CD4-positive, alpha-beta T cell treated with Interferon alpha-2 for 1 hour (primary cell): ENCODE measurements around the gene HOXB4.
A peak's percentile ranks its signal among the peaks of the same experiment; 100 is the strongest.

Experiments used
- DNase-seq, 2 donors: peaks; one replicate each; pipeline ENCODE4 v3.0.0-alpha.2; 2020 to 2022

Gene HOXB4

DNA sequence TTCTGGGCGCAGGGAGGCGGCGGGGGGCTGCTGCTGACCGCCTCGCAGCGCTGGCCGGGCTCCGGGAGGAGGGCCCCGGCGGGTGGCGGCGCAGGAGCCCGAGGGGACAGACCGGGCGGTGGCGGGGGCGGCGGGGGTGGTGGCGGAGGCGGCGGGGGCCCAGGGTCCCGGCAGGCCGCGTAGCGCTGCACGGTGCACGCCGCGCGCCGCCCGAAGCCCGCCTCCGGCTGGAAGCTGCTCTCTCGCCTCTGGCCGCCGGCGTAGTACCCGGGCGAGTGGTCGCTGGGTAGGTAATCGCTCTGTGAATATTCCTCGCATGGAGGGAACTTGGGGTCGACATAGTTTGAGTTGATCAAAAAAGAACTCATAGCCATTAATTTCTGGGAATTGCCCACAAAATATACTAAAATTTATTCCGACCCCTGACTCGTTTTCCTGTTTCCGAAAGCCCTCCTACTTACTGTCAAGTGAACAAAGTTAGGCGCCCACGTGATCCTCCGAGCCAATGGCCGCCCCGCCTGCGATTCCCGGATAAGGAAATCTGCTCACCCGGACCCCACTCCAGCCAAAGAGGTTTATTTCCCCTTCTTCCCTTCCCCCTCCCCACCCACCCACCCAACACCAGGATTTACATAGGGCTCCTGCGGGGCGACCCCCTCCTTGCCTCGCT, at the start of gene HOXB4:
Gene HOXB4 (minus strand): TSS at position 405 of the 670 bp plus-strand sequence. CDS start 31 bp downstream, at position 374.
- peak; percentile 47 to 78 for DNase-seq

DNA sequence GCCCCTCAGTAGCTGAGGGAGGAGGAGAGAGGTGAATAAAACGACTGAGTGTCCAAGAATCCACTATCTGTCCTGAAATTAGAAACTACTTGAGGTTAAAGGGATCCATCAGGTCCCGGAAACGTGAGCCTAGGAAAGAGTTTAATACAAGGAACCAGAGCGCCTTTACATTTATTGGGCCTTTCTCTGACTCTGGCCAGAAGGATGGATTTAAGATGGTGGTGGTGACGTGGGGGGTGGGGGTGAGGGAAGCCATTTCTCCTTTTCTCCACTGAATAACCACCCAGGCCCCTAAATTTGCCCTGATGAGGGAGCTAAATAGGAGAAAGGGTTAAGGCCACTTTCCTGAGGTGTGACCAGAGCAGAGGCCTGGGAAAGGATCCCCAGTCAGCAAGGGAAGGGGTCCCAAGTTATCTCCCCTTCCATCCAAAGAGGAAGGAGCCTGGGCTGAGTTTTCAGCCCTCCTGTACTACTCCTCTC, 49.0 kb upstream of the HOXB4 start:
- no peak for DNase-seq

DNA sequence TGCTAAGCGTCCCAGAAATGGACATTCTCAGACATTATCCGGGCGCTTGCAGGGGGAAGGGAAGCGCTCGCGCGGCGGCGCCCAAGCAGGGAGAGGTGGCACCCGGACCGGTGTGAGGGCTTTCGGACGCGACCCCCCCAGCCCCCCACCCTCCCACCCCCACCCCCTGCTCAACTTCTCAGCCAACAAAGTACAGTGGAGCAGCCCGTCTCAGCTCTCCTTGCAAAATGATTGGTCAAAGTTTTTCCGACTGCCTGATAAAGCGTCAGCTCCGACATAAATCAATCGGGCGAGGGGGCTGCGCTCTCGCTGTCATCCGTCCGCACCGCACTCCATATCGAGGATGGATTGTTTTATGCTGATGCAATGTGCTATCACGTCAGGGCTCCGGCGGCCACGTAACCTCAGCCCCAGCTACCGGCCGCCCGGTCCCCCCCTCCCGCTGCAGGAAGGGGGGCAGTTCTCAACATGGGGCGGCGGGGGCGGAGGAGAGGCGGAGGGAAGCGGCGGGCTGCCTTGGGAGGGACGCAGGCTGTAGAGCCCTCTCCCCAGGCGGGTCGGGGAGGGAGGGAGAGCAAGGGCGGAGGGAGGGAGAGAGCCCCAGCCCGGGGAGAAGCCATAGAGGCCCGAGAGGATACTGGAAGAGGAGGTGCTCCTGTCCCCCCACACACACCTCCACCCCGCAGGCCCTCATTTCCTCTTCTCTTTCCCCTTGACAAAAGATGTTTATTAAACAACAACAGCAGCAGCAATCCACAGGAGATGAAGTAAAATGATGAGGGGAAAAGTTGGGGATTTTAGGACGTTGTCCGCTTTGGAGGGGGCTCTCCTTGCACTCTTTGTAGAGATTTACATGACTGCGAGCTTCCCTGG, 48.3 kb upstream of the HOXB4 start, which contains the start of gene HOXB9:
Gene HOXB9 (minus strand): TSS at position 114 of the 873 bp plus-strand sequence. CDS start 89 bp downstream, at position 25.
- peak in 1 of 2 donors; percentile 48 for DNase-seq

DNA sequence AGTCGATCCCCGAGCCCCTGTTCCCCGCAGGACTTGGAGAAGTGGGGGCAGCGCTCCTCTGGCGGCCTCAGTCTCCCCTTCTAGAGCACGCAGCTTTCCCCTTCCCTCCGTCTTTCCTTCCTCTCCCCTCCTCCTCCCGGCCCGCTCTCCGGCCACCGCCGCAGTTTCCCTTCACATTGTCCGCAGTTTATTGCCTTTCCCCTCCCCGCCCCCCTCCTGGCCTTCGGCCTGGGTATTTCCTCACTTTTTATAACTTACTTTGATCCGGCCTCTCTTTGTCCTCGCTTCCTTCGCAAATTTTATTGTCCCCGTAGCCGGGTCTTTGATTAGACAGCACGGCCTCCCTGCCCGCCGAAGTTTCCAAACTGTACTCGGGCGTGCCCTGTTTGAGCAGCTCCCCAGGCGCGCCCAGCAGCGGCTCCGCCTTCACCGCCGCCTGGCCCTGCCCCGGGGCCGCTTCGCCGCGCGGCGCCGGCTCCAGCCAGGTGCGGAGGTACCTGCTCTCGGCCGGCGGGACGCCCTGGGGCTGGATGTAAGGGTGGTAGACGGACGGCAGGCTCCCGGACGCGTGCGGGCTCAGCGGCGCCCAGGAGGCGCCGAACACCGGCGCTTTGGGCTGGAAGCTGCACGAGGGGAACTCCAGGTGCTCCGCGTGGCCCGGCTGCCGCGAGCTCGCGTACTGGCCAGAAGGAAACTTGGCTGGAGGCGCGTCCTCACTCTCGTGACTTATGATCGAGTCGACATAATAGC, 47.5 kb upstream of the HOXB4 start:
- peak in 1 of 2 donors; percentile 42 for DNase-seq

DNA sequence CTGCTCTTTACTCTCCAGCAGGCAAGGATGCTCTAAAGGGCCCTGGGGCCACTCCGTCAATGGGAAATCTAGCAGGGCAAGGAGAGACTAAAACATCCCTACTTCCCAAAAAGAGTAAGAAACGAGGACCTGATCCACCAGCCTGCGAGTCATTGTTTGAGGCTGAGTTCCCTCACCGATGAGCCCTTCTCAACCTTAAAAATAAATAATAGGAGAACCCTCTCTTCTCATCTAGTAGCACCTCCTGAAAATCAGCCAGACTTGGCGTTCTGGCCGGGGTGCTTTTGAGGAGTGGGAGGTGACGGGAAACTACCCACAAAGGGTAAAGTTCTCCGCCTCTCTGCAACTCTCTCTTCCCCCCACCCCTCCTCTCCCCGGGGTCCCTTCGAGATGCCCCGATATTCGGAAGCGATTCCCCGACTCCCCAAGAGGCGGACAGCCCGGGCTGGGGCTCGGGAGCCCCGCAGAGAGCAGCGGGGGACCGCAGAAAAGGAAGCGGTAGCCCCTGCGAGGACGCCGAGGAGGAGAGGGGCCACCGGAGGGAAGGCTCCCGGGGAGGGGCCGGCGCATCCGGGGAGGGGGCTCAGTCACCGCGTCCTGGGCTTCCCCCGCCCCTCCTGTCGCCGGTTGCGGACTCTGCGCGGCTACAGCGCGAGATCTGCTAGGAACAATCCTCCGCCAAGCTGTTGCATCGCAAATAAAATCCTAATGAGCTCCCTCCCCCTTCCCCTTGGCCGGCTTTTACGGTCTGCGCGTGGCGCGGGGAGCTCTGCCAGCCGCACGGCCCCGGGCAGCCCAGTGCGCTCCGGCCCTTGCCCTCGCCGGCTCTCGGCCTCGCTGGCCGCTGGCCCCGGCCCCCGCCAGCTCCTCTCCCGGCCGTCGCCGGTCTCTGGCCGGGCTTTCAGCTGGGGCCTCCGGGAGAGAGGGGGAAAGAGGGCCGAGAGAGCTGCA, 46.7 kb upstream of the HOXB4 start:
- DNase-seq, result no peak

DNA sequence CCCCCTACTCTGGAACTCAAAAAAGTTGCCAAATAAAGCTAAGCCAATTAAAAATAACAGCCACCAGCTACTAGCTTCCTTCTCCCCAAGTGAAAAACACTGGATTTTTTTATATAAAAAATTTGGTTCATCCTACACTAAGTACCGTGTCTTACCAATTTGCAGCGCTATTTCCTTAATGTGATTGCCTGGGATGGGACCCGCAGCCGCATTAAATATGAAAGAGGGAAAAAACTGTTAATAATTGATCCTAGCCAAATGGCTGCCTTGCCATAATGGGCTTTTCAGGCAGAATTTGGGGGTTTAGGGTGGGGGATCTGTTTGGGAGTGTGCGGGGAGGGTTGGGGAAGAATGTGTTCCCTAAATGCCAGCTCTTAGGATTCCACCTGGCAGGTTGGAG, 46.0 kb upstream of the HOXB4 start:
- no peak for DNase-seq

DNA sequence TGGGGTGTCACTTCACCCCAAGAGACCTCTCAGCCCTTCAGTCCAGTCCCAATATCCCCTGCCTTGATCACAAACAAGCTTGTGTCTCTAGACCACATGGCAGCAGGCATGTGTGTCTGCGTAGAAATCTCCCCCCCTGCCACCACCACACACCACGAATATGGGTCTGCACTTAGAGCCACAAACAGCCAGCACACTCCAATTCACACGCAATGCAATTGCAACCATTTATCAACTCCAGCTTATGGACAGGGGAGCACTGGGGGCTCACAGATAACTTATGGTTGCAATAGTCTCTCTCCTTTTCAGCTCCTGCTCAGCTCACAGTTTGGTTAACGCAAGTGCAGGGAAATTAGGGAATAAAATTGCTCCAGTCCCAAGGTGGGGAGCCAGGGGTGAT, 45.4 kb upstream of the HOXB4 start:
- DNase-seq, result no peak

DNA sequence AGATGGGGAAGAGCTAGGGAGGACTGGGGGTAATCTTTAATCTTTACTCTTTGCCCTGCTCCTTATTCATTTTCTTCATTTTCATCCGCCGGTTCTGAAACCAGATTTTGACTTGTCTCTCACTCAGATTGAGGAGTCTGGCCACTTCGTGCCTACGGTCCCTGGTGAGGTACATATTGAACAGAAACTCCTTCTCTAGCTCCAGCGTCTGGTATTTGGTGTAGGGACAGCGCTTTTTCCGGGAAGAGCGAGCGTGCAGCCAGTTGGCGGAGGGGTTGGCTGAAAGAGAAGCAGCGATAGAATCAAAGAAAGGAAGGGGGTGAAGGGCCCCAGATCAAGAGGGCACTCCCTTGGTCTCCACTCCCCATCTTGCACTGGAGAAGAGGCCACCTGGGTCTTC, 44.7 kb upstream of the HOXB4 start:
- no peak for DNase-seq

DNA sequence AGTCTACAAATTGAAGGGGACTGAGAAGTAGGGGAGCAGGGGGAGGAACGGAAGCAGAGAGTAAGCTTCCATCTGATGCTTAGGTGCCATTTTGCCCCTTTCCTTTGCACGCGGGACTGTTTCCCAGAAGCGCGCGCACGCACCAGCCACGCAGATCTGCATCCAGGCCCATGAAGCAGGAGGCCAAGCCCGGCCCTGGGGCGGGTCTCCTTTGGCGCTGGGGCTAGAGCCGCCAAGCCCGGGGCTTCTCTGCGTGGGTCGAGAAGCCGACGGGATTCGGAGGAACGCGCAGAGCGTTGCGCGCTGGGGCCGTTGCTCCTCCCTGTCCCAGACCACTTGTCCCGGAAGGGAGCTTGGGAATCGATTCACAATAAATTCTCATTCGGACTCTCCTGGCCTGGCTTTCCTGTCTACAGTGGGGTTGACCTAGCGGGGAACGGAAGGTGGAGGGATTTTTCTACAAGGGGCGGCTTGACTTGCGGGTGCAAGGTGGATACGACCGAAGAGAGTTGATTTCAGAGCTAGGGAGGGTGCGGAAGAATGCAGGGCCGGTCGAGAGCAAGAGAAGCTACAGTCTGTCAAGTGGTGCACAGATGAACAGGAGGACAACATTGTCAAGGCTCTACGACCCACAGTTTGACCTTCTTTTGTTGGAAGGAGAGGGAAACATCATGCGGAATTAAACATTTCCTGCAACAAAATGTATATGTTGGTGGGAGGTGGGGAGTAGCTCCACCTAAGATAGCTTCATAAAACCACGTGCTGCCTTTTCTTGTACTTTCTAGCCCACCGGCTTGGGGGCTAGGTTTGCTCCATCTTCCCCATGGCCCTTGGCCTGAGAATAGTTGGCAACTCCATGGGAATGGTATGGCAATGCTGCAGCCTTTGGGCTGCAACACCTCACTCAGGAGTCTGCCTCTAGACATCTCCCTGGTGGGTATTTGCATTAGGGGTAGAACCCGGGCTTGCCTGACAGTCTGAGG, 43.6 kb upstream of the HOXB4 start:
- no peak for DNase-seq

DNA sequence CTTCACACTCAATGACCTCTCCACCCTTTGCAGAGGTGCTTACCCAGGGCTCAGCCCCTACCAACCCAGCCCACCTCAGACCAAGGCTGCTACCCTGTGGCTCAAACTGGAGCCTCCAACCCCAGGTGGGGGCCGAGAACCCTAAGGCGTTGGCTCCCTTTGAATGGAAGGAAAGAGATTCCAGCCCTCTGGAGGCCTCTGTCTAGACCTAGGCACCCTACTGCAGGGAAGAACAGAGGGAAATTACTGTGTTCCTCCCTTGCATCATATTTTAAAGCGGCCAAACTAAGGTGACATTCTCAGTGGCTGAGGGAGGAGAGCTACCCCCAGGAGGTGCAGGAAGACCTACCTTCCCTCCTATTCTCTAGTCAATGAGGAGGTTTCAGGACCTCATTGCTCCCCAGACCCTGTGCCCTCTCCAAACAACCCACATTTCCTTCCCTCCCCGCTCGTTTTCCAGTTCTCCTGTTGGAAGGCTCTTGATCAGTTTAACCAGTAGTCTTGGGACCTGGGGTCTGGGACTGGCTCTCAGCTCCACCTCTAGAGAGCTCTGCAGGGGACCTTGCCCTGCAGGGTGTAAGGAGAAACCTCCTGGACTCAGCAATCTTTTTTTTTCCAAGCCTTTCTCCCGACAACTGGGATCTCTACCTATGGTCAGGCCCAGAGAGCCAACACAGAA, 42.5 kb upstream of the HOXB4 start:
- no peak for DNase-seq

DNA sequence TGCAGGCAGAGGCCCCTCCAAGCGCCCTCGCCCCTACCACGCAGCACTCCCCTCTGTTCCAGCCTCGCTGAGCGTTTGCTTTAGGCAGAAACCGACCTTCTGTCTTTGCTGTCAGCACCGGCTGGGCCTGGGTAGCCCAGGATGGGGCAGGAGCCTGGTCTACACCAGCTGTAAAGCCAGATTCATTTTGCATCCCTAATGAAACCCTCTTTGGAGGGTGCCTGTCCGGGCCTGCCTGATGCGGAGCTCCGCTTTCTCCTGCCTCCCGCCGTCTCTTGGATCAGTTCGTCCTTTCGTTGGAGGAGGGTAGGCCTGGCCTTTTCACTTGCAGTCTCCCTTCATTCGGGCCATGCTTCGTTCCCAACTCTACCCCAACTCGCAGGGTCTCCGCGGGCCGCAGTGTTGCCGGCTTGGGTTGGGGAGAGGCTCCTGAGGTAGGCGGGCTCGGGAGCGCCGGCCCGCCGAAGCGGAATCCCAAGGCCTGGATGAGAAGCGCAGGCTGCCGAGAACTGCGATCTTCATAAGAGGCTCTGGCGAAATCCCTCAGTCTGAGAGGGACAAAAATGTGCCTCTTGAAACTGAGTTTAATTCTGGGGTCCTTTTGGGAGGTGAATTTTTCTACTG, 41.8 kb upstream of the HOXB4 start:
- DNase-seq, result no peak

DNA sequence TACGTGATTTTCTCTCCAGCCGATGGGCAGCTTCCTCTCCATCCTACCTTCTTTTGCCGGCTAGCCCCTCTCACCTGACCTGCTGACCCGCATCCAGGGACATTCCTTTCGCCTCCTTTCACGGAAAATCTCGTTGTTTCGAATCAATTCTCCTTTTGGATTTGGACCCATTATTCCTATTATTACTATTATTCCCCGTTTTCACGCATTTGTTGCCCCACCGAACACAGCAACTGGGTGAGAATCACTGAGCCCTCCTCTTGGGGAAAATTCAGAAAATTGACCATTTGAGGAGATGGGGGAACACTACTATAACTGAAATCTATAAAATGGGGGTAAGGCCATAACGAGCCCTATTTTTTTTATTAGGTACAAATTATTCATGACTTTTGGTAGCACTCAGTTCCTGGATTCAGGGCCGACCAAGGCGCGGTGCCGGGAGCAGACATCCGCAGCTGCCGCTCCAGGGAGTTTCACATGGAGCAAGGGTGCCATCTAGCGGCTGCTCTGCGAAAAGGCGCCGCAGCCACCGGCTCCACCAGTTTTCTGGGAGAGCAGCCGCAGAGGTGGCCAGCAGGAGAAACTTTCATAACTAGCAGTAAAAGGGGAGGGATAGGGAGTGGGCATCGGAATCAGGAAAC, 40.2 kb upstream of the HOXB4 start:
- peak; percentile 76 to 87 for DNase-seq

DNA sequence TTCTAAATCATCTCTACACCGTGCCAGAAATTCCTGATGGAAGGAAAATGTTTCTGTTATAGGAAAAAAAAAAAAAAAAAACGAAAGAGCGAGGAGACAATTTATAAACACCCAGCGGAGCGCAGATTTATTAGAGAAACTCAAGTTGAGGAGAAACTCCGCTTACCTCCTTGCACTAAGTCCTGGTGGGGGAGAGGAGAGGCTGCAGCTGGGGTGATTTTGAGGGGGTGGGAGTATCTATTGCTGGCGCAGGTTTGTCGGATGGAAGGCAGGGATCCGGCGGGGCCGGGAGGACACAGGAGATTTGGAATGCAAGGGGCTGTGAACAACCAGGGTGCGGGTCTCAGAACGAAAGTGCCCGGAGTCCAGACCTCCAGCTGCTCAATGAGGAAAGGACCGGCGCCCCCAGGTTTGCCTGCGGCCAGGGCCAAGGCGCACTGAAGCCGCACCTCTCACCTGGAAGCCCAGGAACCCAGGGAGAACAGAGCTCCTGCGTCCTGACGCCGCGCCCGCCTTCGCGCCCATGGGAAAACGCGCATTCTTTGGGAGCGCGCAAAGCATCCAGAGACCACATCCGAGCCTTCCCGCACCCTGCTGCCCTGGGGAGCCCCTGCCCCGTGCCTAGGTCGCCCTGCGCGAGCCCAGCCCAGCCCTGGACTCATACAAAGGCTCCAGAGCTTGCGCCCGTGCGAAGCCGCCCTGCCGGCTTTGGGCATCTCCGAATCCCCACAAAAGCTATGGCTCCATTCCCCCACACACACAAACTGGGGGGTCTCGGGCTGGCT, 39.5 kb upstream of the HOXB4 start:
- DNase-seq, result no peak

DNA sequence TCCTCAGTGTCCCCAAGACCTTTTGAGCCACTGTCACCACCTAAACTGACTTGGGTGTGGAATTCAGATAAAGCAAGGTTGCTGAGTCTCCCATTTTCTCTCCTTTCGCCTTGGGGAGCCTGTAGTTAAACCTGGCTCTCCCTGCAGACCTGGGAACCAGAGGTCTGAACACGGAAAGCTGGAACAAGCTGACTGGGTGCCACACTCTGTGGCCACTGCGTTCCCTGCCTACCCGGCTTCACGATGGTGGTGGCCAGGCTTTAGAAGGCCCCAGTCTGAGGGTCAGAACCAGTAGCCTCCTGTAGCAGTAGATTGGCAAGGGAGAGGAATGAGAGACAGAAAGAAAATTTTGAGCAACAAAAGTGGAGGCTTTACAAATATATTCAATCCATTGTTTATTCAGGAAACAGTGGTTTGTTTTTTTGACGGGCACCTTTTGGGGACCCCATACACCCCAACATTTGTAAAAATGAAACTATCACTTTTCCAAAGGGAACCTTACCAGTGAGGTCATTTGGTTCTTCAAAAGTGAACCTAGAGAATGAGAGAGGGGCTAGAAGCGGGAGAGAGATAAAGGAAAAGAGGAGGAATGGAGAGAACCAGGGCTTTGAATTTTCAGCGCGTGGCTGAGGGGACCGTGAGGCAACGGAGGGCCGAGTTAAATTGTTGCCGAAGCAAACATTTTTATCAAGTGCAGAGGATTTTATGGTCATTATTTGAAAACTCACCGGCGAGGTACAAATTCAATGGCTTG, 38.7 kb upstream of the HOXB4 start:
- DNase-seq, result no peak

DNA sequence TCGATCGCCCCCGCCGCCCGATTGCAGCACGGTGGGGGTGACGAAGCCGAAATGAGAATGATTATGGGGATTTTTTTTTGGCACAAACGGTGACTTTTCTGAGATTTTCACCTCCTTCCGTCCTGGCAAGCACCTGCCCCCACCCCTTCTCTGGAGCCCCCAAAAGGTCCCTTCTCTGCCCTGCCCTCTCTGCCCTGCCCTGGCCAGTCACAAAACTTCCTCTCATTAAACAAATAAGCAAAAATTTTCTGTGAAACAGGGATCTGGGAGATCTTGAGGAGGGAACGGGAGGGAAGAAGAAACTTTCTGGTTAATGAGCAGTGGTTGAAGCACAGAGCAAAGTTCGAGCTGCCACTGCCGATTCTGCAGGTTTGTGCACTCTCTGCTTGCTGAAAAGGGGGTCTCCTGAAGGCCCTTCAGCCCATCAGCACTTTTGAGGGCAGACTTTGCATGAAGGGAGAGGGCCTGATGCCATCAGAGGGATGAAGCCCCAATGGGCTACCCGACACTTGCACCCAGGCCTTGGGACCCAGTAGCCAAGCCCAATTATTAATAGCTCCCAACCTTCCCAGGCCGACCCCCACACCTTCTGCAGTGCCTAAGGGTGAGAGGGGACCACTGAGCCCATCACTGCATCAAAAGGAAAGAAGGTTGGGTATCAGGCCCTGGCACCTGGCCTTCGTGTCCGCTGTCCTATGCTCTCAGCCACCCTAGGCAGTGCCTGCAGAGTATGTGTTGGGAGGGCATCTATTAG, 38.0 kb upstream of the HOXB4 start:
- no peak for DNase-seq

DNA sequence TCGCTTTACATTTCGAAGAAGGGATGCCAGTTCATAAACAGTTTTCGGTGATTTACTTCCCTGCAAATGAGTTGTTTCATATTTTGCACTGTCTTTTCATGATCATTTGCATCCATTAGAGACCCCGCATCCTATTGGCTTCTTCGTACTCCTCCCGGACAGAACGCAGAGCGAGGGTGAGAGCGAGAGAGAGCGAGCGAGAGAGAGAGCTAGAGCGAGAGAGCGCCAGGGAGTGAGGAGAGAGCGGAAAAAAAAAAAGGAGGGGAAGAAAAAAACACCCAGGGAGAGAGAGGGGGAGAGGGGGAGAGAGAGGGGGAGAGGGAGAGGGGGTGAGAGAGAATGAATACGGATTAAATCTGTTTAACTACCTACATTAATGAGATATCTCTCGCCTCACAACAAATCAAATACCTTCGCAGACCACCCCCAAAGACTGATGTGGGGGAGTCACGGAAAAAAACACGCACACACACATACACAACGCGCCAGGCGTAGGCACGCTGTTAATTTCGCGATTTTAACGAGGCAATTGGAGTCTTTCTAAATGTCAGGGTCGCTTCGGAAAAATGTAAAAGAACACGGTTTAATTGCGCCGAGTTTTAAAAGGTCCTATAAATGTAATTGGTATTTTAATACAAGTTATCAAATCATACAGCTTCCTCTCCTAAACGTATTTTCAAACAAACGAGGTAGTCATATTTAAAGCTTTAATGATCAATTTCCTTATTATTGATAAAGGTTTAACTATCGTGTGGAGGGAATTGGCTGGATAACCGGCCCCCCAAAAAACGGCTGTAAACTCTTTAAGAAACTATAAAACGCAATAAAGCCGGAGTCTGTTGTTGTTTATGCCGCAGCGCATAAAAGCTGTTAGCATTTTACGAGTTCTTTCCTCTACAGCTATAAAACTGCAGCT, 37.2 kb upstream of the HOXB4 start, which contains the start of gene HOXB8:
Gene HOXB8 (minus strand): TSS at position 246 of the 916 bp plus-strand sequence. CDS start 588 bp downstream, outside the sequence.
- no peak for DNase-seq
